Activated CD4-positive, alpha-beta T cell treated with anti-CD3 and anti-CD28 coated beads, Interleukin-2, amount 10 ng/mL, durations not matched to agents 7 days and 5 days (primary cell): ENCODE measurements around the gene MACROD2. TPM values are rescaled to one million over a fixed set of nuclear protein-coding genes. Genes with fewer than 3 reads are reported as not detected.

ENCODE experiments used
- CTCF ChIA-PET: fragments of 350-600 bp; sonication (Branson Sonifier 250); formaldehyde crosslinking; loops from one replicate; lab custom pipeline; 2021; ENCODE audit warnings: antibody characterized with exemption; lab: Charles Lee
- POLR2A ChIA-PET: fragments of 350-600 bp; sonication (Branson Sonifier 250); formaldehyde crosslinking; loops from one replicate; lab custom pipeline; 2021; ENCODE audit warnings: antibody characterized with exemption; lab: Charles Lee
- DNase-seq: peaks from one replicate; pipeline ENCODE4 v3.0.0-alpha.2; 2020
- H3K27ac Mint-ChIP-seq: one replicate; pipeline ENCODE4 v1.8.0; 2021; ENCODE audit warnings: mild to moderate bottlenecking, moderate library complexity, mixed read lengths
- H3K27me3 Mint-ChIP-seq: one replicate; pipeline ENCODE4 v1.8.0; 2021; ENCODE audit warnings: mixed read lengths
- H3K36me3 Mint-ChIP-seq: one replicate; pipeline ENCODE4 v1.8.0; 2021; ENCODE audit warnings: low read depth, mixed read lengths
- H3K4me1 Mint-ChIP-seq: one replicate; pipeline ENCODE4 v1.8.0; 2021; ENCODE audit warnings: mixed read lengths
- H3K4me3 Mint-ChIP-seq: one replicate; pipeline ENCODE4 v1.8.0; 2021; ENCODE audit warnings: mild to moderate bottlenecking, moderate library complexity, mixed read lengths
- H3K9me3 Mint-ChIP-seq: one replicate; pipeline ENCODE4 v1.8.0; 2021; ENCODE audit warnings: mixed read lengths
- total RNA-seq, 2 experiments: library from RNA; stranded (reverse); gene quantifications; one replicate each; pipeline ENCODE4 v1.2.3, GENCODE V29; 2021

MACROD2 gene
- total RNA-seq, 2 experiments from 2014 or later: not detected

DNA sequence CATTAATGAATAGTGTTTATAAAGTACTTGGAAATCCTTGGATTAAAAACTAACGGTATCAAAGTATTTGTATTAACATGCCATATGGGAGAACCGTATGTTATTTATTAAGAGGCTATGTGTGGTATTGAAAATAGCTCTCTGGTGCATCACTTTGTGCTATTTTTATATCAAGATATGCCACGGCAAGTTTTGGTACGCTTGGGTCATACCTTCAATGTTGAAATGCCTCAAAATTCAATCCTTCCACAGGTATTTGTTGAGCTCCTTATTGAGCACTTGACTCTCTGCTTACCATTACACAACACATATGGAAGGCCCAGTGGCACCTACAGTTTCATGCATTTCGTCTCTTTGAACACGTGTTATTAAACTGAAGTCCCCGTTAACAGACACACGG, 1930.1 kb downstream of the MACROD2 start:
- H3K4me3 Mint-ChIP-seq: no peak overlapping the region
- ChIA-PET CTCF (no interaction called here), POLR2A (no interaction called here)
- H3K27me3 Mint-ChIP-seq: no peaks in the 10 kb centered on the region
- DNase-seq: no peak
- H3K4me1 Mint-ChIP-seq: no peaks in the 10 kb centered on the region
- no peaks in the 10 kb centered on the region for H3K36me3 Mint-ChIP-seq
- no peak overlapping the region for H3K27ac Mint-ChIP-seq
- H3K9me3 Mint-ChIP-seq: no peaks in the 10 kb centered on the region

DNA sequence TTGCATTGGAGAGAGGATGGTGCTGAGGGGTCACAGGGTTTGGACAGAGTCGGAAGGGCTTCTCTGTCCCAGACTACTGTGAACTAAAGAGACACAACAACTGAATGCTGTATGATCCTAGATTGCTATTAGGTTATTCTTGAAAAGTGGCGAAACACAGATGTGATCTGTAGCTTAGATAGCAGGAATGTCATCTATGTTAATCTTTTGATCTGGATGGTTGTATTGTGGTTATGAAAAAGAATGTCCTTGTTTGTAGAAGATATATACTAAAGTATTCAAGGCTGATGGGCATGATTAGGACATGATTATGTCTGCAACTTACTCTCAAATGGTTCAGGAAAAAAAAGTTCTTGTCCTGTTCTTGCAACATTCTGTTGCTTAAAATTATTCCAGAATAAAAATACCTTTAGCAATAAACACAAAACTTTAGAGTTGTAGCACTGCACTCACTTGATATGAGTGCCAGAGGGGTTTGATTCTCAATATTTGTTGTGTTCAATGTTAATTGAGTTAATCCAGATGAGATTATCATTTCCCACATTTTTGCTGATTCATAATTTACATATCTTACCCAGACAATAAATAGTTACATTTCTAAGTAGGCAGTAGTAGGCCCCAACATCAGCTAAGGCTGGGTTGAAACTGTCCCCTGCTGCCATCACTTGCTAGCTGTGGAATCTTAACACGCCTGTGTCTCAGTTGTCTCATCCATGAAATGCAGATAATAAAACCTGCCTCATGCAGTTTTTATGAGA, 1932.8 kb downstream of the MACROD2 start:
- CTCF ChIA-PET: no interaction called here
- H3K4me3 Mint-ChIP-seq: no peak overlapping the region

DNA sequence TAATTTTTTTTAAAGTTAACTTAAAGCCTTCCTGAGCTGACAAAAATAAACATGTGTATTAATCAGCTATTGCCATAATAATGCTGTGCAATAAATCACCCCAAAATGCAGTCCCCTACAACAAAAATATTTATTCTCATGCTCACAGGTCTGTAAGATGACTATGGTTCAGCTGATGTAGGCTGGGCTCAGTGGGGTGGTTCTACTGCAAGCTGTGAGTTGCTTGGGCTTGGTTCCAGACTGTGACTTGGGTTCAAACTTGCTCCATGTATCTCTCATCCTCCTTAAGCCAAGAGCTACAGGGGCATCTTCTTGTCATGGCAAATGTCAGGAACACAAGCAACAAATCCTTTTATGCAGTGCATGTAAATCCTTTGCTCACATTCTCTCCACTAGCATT, 1933.6 kb downstream of the MACROD2 start:
- H3K36me3 Mint-ChIP-seq: no peaks in the 10 kb centered on the region
- H3K27me3 Mint-ChIP-seq: no peaks in the 10 kb centered on the region
- H3K4me1 Mint-ChIP-seq: no peaks in the 10 kb centered on the region
- no peak overlapping the region for H3K27ac Mint-ChIP-seq
- POLR2A ChIA-PET: no interaction called here
- CTCF ChIA-PET: no interaction called here
- H3K4me3 Mint-ChIP-seq: no peak overlapping the region
- H3K9me3 Mint-ChIP-seq: no peaks in the 10 kb centered on the region
- no peak for DNase-seq

More for the DNA sequence above, 1932.8 kb downstream of the MACROD2 start:
- H3K9me3 Mint-ChIP-seq: no peaks in the 10 kb centered on the region
- POLR2A ChIA-PET: no interaction called here
- H3K27me3 Mint-ChIP-seq: no peaks in the 10 kb centered on the region
- no peak for DNase-seq
- no peaks in the 10 kb centered on the region for H3K36me3 Mint-ChIP-seq
- no peak overlapping the region for H3K27ac Mint-ChIP-seq
- no peaks in the 10 kb centered on the region for H3K4me1 Mint-ChIP-seq

DNA sequence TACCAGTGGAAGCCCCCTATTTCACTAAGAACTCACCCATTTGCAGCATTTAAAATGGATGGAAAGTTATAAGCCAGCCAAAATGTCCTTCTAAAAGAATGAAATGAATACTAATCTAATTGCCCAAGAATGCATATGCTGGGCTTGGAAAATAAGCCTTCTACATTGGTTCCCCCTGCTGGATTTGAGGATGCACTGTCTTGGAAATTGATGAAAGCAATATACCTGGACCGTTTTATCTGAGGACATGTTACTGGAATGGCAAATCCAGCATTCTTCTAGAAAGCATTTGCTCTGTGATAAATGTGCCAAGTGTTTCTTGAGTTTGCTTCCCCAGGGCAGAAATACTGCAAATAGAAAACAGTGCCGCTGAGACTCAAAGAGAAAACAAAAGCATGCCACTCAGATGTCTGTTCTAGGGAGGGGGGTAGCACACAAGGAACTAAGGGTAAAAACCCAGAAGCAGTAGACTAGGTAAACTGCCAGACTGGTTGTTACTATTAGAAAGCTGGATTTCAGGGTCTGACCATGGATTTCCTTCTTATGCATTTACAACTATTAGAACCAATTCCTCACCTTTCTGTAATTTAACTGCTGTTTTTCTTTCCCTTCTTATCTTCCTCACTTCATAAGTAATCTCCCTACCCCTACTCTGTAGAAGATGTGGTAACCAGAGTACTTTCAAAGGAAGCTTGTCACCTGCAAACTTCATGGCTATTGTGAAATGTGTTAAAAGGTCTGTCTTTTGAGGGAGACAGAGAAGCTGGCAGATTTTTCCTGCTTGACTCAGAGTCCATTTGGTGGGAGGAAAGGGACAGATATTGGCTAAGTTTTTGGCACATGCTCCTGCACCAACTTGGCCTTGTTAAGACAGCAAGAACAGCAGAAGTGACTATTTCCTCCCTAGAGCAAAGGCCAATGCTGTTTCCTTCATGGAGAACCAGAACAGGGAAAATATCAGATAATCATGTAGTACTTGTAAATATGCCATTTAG, 1935.3 kb downstream of the MACROD2 start:
- Mint-ChIP-seq H3K9me3 (no peaks in the 10 kb centered on the region), H3K36me3 (no peaks in the 10 kb centered on the region), H3K4me1 (no peaks in the 10 kb centered on the region), H3K27me3 (no peaks in the 10 kb centered on the region), H3K4me3 (no peak overlapping the region), H3K27ac (no peak overlapping the region)
- CTCF ChIA-PET: no interaction called here
- POLR2A ChIA-PET: no interaction called here
- DNase-seq: no peak

DNA sequence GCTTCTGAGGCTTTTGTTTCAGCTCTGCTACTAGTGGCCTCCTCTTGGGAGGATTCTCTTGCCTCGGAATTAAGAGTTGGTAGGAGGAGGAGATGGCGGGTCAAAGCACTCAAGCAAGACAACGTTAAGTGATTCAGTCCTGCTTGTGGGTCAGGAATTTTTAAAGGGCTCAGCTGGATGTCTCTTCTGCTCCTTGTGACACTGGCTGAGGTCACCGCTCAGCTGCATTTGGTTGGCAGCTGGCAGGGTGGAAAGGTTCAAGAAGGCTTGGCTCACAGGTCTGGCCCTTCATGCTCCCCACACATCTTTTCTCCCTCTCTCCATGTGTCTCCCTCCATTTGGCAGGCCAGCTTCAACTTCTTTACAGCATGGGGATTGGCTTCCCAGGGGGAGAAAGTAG, 1936.6 kb downstream of the MACROD2 start:
- H3K36me3 Mint-ChIP-seq: no peaks in the 10 kb centered on the region
- no peaks in the 10 kb centered on the region for H3K9me3 Mint-ChIP-seq
- DNase-seq: no peak
- H3K27ac Mint-ChIP-seq: no peak overlapping the region
- no peaks in the 10 kb centered on the region for H3K4me1 Mint-ChIP-seq
- POLR2A ChIA-PET: no interaction called here
- H3K4me3 Mint-ChIP-seq: no peak overlapping the region
- CTCF ChIA-PET: no interaction called here
- H3K27me3 Mint-ChIP-seq: no peaks in the 10 kb centered on the region

DNA sequence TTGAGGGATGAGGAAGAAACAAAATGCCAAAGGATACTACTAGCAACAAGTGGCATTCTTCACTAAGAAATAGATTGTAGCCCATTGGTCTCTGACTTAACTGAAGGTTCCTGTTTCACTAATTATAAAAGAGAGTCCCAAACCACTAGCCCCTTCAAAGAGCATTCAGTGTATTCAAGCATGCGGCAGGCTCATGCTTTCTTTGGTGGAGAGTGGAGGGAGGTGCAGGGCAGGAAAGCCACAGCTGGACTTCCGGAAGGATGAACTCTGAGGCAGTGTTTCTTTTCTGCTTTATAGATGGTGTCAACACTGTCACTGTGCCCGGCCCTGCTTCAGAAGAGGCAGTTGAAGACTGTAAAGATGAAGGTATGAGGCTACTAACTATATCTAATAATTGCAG, 1941.9 kb downstream of the MACROD2 start:
- DNase-seq: no peak
- Mint-ChIP-seq H3K27ac (no peak overlapping the region), H3K9me3 (no peaks in the 10 kb centered on the region), H3K4me1 (no peaks in the 10 kb centered on the region), H3K36me3 (no peaks in the 10 kb centered on the region), H3K4me3 (no peak overlapping the region), H3K27me3 (no peaks in the 10 kb centered on the region)
- POLR2A ChIA-PET: no interaction called here
- CTCF ChIA-PET: no interaction called here

DNA sequence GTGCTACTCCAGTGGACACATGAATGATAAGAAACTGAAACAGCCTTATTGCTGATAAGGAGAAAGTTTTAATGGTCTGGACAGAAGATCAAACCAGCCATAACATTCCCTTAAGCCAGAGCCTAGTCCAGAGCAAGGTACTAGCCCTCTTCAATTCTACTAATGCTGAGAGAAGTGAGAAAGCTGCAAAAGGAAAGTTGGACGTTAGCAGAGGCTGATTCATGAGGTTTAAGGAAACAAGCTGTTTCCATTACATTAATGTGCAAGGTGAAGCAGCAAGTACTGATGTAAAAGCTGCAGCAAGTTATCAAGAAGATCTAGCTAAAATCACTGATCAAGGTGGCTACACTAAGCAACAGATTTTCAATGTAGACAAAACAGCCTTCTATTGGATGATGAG, 1943.5 kb downstream of the MACROD2 start:
- POLR2A ChIA-PET: no interaction called here
- CTCF ChIA-PET: interaction anchor here (0.5 kb wide), 1 partner anchor 684 kb away, joined by 4 read pairs; no protein-coding TSS in a partner anchor
- H3K9me3 Mint-ChIP-seq: no peaks in the 10 kb centered on the region
- H3K4me3 Mint-ChIP-seq: no peak overlapping the region
- H3K27ac Mint-ChIP-seq: no peak overlapping the region
- no peaks in the 10 kb centered on the region for H3K27me3 Mint-ChIP-seq
- no peaks in the 10 kb centered on the region for H3K36me3 Mint-ChIP-seq
- DNase-seq: no peak
- H3K4me1 Mint-ChIP-seq: no peaks in the 10 kb centered on the region

DNA sequence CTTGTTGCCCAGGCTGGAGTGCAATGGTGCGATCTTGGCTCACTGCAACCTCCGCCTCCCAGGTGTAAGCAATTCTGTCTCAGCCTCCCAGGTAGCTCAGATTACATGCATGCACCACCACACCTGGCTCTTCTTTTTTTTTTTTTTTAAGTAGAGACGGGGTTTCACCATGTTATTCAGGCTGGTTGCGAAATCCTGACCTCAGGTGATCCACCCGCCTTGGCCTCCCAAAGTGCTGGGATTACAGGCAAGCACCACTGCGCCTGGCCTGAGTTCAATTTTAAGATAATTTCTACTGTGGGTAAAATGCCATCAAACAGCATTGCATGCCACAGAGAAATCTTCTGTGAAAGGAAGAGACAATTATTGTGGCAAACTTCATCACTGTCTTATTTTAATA, 1944.8 kb downstream of the MACROD2 start:
- ChIA-PET CTCF (no interaction called here), POLR2A (no interaction called here)
- Mint-ChIP-seq H3K4me3 (no peak overlapping the region), H3K27ac (no peak overlapping the region), H3K4me1 (no peaks in the 10 kb centered on the region), H3K9me3 (no peaks in the 10 kb centered on the region), H3K36me3 (no peaks in the 10 kb centered on the region), H3K27me3 (no peaks in the 10 kb centered on the region)
- no peak for DNase-seq

DNA sequence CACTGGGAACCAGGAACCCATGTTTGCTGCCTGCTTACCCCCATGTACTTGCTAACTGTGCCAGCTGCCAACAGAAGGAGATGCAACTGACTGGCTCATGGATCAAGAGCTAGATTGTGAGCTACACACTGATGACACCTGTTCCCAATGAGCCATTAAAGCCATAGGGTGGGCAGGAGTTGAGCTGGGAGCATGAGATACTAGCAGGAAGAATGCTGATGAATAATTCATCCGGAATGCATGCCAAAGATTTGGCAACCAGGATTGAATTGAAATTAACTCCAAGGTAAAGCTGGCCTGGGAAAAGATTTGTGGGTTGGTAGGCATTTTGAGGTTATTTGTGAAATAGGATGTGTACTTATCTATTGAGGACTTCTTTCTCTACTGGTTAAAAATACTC, 1946.8 kb downstream of the MACROD2 start:
- no peaks in the 10 kb centered on the region for H3K36me3 Mint-ChIP-seq
- no peaks in the 10 kb centered on the region for H3K27me3 Mint-ChIP-seq
- DNase-seq: no peak
- ChIA-PET CTCF (no interaction called here), POLR2A (no interaction called here)
- H3K9me3 Mint-ChIP-seq: no peaks in the 10 kb centered on the region
- H3K4me3 Mint-ChIP-seq: no peak overlapping the region
- no peaks in the 10 kb centered on the region for H3K4me1 Mint-ChIP-seq
- H3K27ac Mint-ChIP-seq: no peak overlapping the region

DNA sequence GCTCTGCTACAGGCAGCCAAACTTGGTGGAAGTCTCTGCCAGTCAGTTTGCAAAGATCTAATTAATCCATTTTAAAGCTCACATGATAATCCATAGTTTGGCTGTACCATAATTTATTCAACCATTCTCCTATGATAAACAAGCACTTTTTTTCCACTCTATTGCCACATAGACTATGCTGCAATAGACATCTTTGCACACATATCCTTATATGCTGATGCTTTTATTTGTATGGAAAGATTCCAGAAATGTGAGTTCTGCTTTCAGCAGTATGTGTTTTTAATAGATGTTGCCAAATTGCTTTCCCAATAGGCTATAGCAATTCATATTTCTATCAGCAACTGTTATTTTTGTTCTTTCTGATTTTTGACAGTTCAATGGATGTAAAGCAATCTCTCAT, 1950.0 kb downstream of the MACROD2 start:
- no peak overlapping the region for H3K4me3 Mint-ChIP-seq

DNA sequence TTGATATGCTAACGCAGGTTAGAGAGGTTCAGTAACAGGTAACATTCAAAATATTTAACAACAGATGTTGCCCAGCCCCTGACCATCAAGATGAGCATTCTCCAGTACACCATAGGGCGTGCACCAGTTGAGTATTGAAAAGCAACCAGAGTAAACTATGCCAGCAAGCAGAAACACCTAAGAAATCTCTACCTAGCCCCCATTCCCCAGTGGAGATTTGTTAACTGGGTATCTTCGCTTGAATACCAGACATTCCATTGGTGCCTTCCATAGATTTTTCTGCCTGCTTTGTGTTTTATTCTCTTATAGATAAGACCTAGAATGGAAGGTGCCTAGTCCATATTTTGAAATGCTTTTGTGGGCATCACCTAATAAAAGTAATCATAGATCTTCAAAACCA, 1954.1 kb downstream of the MACROD2 start:
- Mint-ChIP-seq H3K27me3 (no peaks in the 10 kb centered on the region), H3K36me3 (no peaks in the 10 kb centered on the region), H3K4me3 (no peak overlapping the region), H3K27ac (no peak overlapping the region), H3K9me3 (no peaks in the 10 kb centered on the region), H3K4me1 (no peaks in the 10 kb centered on the region)
- POLR2A ChIA-PET: no interaction called here
- no peak for DNase-seq
- CTCF ChIA-PET: no interaction called here

More for the DNA sequence above, 1950.0 kb downstream of the MACROD2 start:
- Mint-ChIP-seq H3K36me3 (no peaks in the 10 kb centered on the region), H3K4me1 (no peaks in the 10 kb centered on the region), H3K27me3 (no peaks in the 10 kb centered on the region), H3K9me3 (no peaks in the 10 kb centered on the region), H3K27ac (no peak overlapping the region)
- ChIA-PET CTCF (no interaction called here), POLR2A (no interaction called here)
- DNase-seq: no peak

DNA sequence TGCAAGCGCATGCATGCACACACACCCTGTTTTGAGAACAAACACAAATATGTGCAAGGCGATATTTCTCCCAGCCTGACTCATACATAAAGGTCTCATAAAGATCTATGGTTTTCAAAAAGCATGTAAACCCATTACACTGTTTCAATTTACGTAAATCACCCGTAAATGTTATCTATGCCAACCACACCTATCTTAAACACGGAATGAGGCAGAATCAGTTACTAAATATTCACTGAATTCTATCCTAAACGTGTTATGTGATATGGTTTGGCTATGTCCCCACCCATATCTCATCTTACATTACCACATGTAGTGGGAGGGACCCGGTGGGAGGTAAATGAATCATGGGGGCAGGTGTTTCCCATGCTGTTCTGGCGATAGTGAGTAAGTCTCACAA, 1956.3 kb downstream of the MACROD2 start:
- Mint-ChIP-seq H3K27me3 (no peaks in the 10 kb centered on the region), H3K4me1 (no peaks in the 10 kb centered on the region), H3K9me3 (no peaks in the 10 kb centered on the region), H3K27ac (no peak overlapping the region), H3K36me3 (no peaks in the 10 kb centered on the region), H3K4me3 (no peak overlapping the region)
- ChIA-PET CTCF (no interaction called here), POLR2A (no interaction called here)
- no peak for DNase-seq

DNA sequence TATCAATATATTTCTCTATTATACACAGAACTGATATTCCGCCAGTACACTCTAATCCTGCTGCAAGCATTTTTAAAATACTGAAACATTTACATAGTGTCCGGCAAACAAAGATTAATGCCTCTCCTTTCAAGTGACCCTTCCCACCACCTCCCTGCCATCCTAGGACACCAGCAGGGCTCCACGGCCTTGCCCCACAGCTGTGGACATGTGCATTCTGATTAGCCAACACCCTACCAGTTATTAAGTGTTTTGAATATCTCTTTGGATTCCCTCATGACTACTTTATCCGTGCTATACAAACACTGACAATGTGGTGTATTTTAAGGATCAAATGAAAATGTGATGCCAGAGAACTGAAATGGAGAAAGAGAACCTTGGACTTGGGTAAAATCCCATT, 1962.8 kb downstream of the MACROD2 start:
- ChIA-PET CTCF (no interaction called here), POLR2A (no interaction called here)

More for the DNA sequence above, 1962.8 kb downstream of the MACROD2 start:
- Mint-ChIP-seq H3K36me3 (no peaks in the 10 kb centered on the region), H3K27ac (no peak overlapping the region), H3K9me3 (no peaks in the 10 kb centered on the region), H3K27me3 (no peaks in the 10 kb centered on the region), H3K4me1 (no peaks in the 10 kb centered on the region), H3K4me3 (no peak overlapping the region)
- no peak for DNase-seq
